GM12873 (cell line): ENCODE data around the gene MDH1B.

Experiments
- CTCF ChIP-seq: IDR thresholded peaks from 2 replicates; pipeline ENCODE4 v1.5.1; 2012; ENCODE audit warnings: low read depth, mild to moderate bottlenecking, moderate library complexity, low read length, control low read depth; ENCODE audit not compliant: insufficient read depth; ENCODE audit errors: missing control alignments

The MDH1B gene

DNA sequence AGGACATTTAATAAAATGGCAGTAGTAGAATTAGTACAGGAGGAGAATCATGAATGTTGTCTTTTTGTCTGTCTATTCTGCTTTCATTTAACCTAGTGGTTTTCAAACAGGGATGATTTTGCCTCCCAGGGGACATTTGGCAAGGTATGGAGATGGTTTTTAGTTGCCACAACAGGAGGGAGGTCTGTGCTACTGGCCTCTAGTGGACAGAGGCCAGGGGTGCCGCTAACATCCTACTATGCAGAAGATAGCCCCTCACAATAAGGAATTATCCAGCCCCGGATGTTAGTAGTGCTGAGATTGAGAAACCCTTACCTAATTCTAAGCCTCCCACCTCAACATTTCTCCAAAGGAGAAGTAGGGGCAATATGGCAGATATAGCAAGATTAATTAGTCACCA lies 18.6 kb upstream of the MDH1B start:
- TF ChIP-seq CTCF, result peak; percentile 53

DNA sequence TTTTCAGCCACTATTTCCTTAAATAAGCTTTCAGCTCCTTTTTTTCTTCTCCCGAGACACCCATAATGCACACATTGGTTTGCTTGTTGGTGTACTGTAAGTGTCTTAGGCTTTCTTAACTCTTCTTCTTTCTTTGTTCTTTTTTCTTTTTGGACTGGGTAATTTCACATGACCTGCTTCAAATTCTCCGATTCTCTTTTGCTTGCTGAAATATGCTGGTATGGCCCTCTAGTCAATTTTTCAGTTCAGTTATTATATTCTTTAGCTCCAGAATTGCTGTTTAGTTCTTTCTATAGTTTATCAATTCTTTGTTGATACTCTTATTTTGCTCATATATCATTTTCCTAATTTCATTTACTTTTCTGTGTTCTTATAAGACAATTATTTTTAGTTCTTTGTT lies 15.5 kb upstream of the MDH1B start:
- no peak for TF ChIP-seq CTCF

GRCh38 chr2:206776432-206776831 lies 11.3 kb upstream of the MDH1B start:
- TF ChIP-seq CTCF, result no peak

DNA sequence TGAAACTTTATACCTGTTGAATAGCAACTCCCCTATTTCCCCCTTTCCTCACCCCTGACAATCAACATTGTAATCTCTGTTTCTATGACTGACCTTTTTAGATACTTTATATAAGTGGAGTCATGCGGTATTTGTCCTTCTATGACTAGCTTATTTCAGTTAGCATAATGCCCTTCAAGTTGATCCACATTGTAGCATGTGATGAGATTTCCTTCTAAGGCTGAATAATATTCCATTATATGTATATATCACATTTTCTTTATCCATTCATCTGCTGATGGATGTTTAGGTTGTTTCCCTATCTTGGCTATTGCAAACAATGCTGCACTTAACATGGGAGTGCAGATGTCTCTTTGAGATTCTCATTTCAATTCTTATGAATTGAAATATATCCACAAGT lies 9.7 kb upstream of the MDH1B start:
- no peak for TF ChIP-seq CTCF

DNA sequence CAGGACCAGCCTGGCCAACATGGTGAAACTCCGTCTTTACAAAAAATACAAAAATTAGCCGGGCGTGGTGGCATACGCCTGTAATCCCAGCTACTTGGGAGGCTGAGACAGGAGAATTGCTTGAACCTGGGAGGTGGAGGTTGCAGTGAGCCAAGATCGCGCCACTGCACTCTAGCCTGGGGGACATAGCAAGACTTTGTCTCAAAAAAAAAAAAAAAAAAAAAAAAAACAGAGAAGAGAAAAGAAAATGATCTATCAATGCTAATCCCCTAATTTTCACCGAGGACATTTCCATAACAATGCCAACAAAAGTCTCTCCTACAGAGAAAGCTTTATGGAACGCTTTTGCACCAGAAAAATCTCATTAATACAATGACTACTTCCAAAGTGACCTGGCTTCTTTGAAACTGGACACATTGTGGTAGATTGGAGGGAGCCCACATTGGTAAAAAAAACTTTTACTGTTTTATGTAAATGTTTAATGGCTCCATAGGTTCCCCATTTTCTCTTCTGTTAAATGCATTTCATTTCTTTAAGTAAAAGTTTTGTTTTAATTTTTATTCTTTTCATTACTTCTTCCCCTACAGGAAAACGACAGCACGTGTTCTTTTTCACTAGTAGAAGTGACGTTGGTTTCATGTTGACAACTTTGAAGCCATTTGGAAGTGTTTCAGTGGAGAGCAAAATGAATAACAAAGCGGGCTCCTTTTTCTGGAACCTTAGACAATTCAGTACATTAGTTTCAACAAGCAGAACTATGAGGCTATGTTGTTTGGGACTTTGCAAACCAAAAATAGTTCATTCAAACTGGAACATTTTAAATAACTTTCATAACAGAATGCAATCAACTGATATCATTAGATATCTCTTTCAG lies 1.2 kb upstream of the MDH1B start:
- TF ChIP-seq CTCF, result no peak

GRCh38 chr2:206764673-206765241 lies 371 bp downstream of the MDH1B start:
- TF ChIP-seq CTCF, result peak; percentile 13

- no peak for TF ChIP-seq CTCF
Measured at GRCh38 chr2:206756816-206757215, 8.3 kb downstream of the MDH1B start.
